Measurements from ENCODE around the gene PDX1.

DNA sequence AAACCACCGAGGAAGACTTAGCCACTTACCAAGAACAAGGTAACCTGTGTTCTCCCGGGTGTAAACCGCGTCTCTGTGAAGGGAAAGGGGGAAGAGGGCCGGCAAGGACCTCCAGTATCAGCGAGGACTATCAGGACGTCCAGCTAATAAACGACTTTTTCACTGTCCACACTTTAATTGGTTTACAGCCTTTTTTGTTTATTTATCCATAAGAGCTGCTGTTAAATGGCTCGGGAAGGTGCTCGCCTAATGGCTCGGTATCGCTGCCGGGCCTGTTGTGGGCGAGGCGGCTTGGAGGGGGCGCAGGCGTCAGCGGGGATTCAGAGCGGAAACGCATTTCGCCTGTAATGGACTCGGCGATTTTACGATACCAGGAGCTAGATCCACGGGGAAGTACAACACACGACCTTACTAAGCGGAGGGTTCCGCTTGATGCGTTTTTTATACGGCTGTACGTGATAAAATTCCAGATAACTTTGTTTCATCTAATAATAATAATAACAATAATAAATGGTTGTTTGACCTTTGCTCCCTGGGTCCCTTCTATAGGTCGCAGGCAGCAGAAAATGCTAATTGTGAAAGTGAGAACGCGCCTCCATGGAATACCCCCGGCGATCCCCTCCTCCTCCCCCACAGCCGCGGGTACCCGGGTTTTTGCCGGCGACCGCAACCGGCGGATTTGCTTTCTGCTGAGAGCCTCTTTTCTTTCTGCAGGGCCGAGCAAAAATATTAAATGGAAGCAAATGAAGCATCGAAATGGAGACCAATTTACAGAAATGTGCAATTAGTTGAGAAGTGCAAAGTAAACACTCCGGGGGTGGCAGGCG lies 2.5 kb upstream of the PDX1 start:
- TF ChIP-seq, protein P1, sequence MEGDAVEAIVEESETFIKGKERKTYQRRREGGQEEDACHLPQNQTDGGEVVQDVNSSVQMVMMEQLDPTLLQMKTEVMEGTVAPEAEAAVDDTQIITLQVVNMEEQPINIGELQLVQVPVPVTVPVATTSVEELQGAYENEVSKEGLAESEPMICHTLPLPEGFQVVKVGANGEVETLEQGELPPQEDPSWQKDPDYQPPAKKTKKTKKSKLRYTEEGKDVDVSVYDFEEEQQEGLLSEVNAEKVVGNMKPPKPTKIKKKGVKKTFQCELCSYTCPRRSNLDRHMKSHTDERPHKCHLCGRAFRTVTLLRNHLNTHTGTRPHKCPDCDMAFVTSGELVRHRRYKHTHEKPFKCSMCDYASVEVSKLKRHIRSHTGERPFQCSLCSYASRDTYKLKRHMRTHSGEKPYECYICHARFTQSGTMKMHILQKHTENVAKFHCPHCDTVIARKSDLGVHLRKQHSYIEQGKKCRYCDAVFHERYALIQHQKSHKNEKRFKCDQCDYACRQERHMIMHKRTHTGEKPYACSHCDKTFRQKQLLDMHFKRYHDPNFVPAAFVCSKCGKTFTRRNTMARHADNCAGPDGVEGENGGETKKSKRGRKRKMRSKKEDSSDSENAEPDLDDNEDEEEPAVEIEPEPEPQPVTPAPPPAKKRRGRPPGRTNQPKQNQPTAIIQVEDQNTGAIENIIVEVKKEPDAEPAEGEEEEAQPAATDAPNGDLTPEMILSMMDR (conservative IDR thresholded peaks at IDR 0.05) = no peak
- TF ChIP-seq ZFX (IDR thresholded peaks at IDR 0.05) = no peak
